MG63 (cell line): ENCODE results near the gene ZBTB16. TPM values are rescaled to one million over a fixed set of nuclear protein-coding genes. Genes with fewer than 3 reads are reported as not detected.

Source experiments
- DNase-seq: peaks from one replicate; pipeline ENCODE4 v3.0.0-alpha.2; 2020
- H3K27me3 ChIP-seq: fragments of 250-450 bp; sonication (Bioruptor Pico); 2 replicates; pipeline ENCODE4 v1.5.1; 2020; ENCODE audit warnings: mild to moderate bottlenecking, moderate library complexity
- H3K36me3 ChIP-seq: fragments of 250-450 bp; sonication (Bioruptor Pico); 2 replicates; pipeline ENCODE4 v1.5.1; 2020; ENCODE audit warnings: mild to moderate bottlenecking, moderate library complexity
- H3K4me3 ChIP-seq: fragments of 250-450 bp; sonication (Bioruptor Pico); 2 replicates; pipeline ENCODE4 v1.5.1; 2020; ENCODE audit warnings: mild to moderate bottlenecking, moderate library complexity
- H3K9me3 ChIP-seq: fragments of 250-450 bp; sonication (Bioruptor Pico); 2 replicates; pipeline ENCODE4 v1.5.1; 2020; ENCODE audit warnings: mild to moderate bottlenecking, moderate library complexity
- total RNA-seq: library from RNA; depleted of rRNA; stranded (reverse); fragments of >200 nt; shearing (Covaris generic); gene quantifications from 2 replicates; pipeline ENCODE4 v1.2.3, GENCODE V29; 2014; ENCODE audit warnings: low replicate concordance

ZBTB16 gene
- total RNA-seq, 1 experiment from 2014 or later = not detected

DNA sequence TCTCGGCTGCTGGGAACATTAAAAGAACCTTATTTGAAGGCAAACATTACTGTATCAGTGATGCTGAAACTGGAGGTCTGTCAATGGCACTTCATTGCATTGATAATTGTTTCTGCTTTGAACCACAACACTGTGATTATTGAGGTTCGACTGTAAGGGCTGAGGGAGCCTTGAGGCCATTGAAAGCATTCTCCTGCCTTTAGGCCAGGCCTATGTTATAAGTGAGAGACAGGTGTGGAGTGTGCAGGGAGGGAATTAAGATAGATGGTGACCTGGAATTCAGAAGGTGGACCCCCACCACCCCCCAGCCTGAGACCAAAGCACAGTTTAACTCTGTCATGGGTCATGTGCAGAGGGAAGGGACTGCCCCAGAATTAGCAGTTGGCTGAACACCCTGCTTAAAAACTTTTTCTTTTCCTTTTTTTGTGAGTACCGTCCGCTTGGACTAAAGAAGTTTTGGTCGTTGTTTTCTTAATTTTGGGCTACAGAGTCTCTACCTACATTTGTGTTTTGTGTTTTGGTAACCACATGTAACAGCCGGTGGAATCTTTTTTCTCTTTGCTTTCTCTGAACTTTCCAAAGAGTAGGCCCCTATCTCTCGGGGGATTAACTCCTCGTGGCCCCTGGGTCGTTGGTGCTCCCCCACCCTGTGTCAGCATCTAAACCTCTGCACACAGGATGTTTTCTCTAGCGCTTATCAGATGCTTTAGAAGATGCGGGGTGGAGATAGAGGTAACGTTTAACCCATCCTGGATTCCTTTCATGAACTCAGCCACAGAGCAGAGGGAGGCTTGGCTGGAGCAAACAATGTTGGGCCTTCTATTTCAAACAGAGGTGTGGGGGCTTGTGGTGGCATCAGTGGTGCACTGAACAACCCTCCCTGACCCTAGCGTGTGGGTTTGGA, 43.7 kb downstream of the ZBTB16 start:
- Histone ChIP-seq H3K4me3 (no peak overlapping the region), H3K27me3 (peaks cover 9% of the 10 kb centered on the region), H3K36me3 (no peaks in the 10 kb centered on the region), H3K9me3 (no peaks in the 10 kb centered on the region)
- no peak for DNase-seq

DNA sequence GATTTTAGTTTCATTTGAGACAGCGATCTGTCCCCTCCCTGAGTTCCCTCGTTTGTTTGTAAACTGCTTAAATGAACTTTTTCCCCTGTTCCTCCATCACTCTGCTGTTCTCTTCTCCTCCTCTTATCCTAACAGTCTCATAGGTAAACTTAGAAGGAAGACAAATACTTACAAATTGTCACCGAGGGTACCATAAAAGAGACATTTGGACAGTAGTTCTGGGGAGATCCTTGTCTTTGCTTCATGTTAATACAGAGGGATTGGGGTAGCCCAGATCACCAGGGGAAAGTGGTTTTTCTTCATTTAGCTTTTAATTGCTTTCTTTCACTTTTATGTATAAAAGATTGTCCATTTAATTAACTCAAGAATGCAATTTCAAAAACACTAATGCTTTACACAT, 46.1 kb downstream of the ZBTB16 start:
- DNase-seq = no peak
- Histone ChIP-seq H3K27me3 (peaks cover 2% of the 10 kb centered on the region), H3K9me3 (no peaks in the 10 kb centered on the region)

GRCh38 chr11:114106047-114106446, 46.5 kb downstream of the ZBTB16 start:
- H3K9me3 ChIP-seq = no peaks in the 10 kb centered on the region
- H3K36me3 ChIP-seq = no peaks in the 10 kb centered on the region
- peaks cover 7% of the 10 kb centered on the region for H3K27me3 ChIP-seq
- H3K4me3 ChIP-seq = no peak overlapping the region
- no peak for DNase-seq

More for the DNA sequence above, 46.1 kb downstream of the ZBTB16 start:
- H3K4me3 ChIP-seq = no peak overlapping the region
- H3K36me3 ChIP-seq = no peaks in the 10 kb centered on the region

DNA sequence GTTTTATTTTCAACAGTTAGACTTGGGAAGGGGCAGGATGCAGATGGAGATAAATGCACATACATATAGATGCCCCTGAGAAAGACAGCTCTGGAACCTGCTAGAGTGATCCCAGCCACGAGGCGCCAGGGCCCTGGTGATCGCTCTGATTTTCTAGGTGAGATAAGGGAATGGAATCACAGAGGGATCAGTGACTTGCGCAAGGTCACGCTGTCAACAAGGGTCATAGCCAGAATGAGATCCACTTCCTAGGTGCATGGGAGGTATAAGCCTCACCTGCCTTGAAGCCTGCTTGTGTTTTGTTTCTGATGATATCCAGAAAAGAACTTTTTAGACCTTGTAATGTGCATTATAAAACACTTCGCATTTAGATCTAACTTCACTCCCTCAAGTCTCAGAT, 47.5 kb downstream of the ZBTB16 start:
- H3K4me3 ChIP-seq = no peak overlapping the region
- DNase-seq = no peak
- H3K36me3 ChIP-seq = no peaks in the 10 kb centered on the region
- peaks cover 13% of the 10 kb centered on the region for H3K27me3 ChIP-seq
- no peaks in the 10 kb centered on the region for H3K9me3 ChIP-seq

GRCh38 chr11:114108501-114109205, 49.1 kb downstream of the ZBTB16 start:
- peaks cover 20% of the 10 kb centered on the region for H3K27me3 ChIP-seq
- no peaks in the 10 kb centered on the region for H3K9me3 ChIP-seq
- no peak for DNase-seq
- no peak overlapping the region for H3K4me3 ChIP-seq
- no peaks in the 10 kb centered on the region for H3K36me3 ChIP-seq

- DNase-seq = no peak
- Histone ChIP-seq H3K36me3 (no peaks in the 10 kb centered on the region), H3K27me3 (peaks cover 28% of the 10 kb centered on the region), H3K4me3 (no peak overlapping the region), H3K9me3 (no peaks in the 10 kb centered on the region)
These were observed 49.9 kb downstream of the ZBTB16 start for GRCh38 chr11:114109206-114110090.

DNA sequence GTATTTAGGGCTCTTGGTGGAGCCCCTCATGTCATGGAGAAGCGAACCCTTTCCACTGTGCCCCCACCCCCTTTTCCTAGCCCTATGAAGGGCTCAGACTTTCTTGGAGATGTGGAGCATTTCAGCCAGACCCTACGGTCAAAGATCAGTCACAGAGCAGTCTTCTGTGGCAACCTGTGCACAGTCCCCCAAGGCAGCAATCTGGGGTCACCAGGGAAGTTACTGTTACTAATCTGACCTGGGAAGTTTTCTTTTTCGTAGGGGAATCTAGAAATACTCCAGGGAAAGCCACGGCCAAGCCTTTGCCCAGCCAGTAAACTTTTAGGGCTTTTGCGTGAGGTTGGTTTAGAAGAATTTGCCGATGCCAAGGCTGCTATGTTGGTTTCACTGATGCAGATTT, 50.6 kb downstream of the ZBTB16 start:
- peaks cover 33% of the 10 kb centered on the region for H3K27me3 ChIP-seq
- no peak for DNase-seq
- H3K36me3 ChIP-seq = no peaks in the 10 kb centered on the region
- H3K4me3 ChIP-seq = no peak overlapping the region
- H3K9me3 ChIP-seq = no peaks in the 10 kb centered on the region

DNA sequence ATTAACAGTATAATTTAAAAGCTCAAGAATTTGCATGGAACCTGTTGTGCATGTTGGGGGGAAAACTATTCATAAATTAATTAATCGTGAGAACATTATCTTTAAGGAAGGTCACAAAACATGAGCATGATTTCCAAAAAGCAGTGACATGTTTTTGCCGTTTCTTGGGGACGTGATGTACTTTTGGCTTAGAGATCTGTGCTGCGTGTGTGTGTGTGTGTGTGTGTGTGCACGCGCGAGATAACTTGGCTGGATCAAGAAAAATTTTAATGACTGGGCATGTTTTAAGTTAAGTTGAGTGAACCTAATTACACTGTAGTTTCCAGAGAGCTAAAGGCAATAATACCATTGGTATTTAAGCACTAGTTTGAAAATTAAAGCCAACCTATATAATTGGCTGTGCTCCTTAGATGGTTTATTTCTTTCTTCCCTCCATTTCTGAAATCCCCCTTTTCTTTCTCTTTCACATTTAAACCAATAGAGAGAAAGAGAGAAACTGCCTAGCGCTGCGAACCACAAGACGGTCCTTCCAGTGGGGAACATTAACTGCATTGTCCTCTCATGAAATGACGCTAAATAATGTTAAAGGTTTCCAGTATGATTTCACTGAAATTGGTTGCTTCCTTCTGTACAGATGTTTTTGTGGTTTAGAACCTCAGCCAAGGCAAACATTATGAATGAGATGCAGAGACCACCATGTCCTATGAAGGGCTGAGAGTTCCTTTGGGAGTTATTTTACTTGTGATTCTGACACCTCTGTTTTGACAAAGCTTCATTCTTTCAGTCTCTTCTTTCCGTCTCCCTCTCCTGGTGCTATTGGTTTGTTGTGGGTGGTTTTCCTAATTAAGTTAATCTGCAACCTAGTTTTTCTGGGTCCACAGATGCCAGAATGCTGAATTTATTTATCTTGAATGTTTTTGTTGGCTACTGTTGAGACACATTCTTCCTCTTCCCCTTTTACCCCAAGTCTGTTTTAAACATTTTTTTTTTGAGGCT, 51.7 kb downstream of the ZBTB16 start:
- Histone ChIP-seq H3K9me3 (no peaks in the 10 kb centered on the region), H3K4me3 (no peak overlapping the region), H3K27me3 (peaks cover 33% of the 10 kb centered on the region), H3K36me3 (no peaks in the 10 kb centered on the region)
- no peak for DNase-seq

DNA sequence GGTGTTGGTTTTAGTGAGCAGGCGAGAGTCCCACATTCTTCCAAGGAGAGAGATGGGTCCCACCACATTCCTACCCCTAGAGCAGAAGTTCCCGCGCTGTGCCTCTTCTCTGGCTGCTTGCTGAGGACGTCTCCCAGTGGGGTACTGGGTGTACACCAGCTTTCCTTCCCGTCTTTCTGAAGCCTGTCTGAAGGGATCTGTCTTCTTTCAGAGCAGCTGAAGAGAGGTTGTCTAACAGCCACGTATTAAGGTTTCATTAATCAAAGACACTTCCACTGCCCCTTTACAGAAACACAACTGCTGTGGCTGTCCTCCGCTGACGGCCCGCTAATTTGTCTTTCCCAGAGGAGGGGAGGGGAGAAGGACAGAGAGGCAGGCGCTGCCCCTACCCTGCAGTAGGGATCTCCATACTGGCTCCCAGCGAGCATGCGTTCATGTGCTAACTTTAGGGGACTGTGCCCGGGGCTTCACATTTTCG, 56.0 kb downstream of the ZBTB16 start:
- H3K27me3 ChIP-seq = peaks cover 38% of the 10 kb centered on the region
- H3K4me3 ChIP-seq = no peak overlapping the region
- DNase-seq = no peak
- H3K9me3 ChIP-seq = no peaks in the 10 kb centered on the region
- H3K36me3 ChIP-seq = no peaks in the 10 kb centered on the region

DNA sequence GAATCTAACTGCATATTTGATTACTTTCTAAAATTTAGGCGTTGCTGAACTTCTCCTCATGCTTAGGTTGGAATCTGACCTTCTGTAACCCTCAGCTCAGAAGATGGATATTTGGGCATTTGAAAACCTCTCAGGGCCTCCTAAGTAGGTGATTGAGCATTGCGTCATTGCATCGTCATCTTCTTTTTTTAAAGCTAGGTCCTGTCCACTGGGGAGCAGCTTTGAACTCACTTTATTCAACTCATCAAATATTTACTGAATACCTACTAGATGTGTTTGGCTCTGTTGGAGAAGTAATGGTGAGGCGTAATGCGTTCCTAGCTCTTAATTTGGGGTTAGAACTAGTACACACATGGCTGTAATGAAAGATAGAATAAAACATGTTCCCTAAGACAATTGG, 56.8 kb downstream of the ZBTB16 start:
- Histone ChIP-seq H3K4me3 (no peak overlapping the region), H3K36me3 (no peaks in the 10 kb centered on the region), H3K9me3 (no peaks in the 10 kb centered on the region), H3K27me3 (peaks cover 29% of the 10 kb centered on the region)
- DNase-seq = no peak

DNA sequence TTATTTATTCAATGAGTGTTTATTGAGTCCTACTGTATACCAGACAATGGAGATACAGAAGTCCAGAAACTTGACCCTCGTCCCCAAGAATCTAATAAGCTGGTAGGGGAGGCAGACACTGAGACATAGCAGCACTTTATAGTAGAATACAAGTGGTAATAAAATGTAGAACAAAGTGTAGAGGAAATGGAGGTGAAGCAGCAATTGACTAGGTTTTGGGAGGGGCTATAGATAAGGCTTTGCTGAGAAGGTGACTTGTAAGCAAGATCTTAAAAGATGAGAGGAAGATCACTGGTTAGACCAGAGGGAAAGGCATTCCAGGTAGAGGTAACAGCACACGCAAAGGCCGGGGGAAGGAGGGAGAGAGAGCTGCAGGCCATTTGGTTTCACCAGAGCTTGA, 57.3 kb downstream of the ZBTB16 start:
- Histone ChIP-seq H3K4me3 (no peak overlapping the region), H3K9me3 (no peaks in the 10 kb centered on the region), H3K36me3 (no peaks in the 10 kb centered on the region), H3K27me3 (peaks cover 25% of the 10 kb centered on the region)
- no peak for DNase-seq

DNA sequence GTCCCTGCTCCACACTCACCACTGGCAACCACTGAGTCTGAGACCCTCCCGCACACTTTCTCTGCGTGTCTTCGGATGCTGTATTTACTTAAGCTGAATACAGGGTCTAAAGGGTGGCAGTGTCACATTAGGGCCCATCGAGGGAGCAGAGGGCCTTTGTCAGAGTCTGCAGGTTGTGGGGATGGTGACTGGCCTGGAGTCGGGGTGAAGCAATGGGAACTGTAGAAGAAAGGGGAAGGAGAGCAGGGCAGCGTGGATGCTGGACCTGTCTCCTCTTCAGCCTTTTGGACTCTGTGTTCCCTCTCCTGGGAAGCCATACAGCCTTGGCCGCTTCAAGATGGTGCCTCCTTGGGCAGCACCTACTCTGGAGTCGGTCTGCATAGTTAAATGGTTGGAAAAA, 61.1 kb downstream of the ZBTB16 start:
- H3K27me3 ChIP-seq = peaks cover 11% of the 10 kb centered on the region
- H3K4me3 ChIP-seq = no peak overlapping the region
- no peak for DNase-seq
- no peaks in the 10 kb centered on the region for H3K9me3 ChIP-seq
- H3K36me3 ChIP-seq = no peaks in the 10 kb centered on the region

GRCh38 chr11:114121138-114121537, 61.6 kb downstream of the ZBTB16 start:
- DNase-seq = no peak
- no peak overlapping the region for H3K4me3 ChIP-seq
- H3K27me3 ChIP-seq = peaks cover 11% of the 10 kb centered on the region
- no peaks in the 10 kb centered on the region for H3K9me3 ChIP-seq
- H3K36me3 ChIP-seq = no peaks in the 10 kb centered on the region

DNA sequence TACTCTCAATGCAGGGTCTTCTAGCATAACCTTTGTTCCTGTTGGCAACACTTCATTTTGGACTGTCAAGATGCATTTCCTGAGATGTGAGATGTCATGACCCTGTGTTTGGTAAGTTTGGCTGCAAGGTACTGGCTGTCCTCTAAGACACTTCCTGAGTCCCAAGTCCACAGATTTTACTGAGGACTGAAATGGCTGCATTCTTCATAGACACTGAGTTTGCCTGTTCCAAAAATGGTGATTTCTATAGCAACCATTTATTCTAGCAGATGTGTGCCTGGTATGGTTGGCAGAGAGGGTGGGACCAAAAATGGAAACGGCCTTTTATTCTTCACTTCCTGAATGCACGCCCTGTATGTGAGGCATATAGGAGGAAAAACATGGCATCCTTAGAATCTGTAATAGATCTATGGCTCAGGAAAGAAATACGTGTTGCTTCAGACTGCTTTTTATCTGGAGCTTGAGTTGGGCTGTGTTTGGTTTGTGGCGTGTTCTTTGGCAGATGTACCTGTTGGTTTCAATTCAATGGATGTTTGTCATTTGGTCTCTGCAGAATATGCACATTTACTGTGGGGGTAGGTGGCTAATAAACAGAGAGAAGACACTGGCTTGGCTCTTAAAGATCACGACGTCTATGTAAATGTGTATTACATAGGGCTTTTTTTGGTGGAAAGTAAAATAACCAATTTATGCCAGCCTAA, 62.4 kb downstream of the ZBTB16 start:
- no peaks in the 10 kb centered on the region for H3K9me3 ChIP-seq
- no peaks in the 10 kb centered on the region for H3K36me3 ChIP-seq
- H3K4me3 ChIP-seq = no peak overlapping the region
- DNase-seq = no peak
- peaks cover 6% of the 10 kb centered on the region; the same call in 1 of the 2 replicates for H3K27me3 ChIP-seq

DNA sequence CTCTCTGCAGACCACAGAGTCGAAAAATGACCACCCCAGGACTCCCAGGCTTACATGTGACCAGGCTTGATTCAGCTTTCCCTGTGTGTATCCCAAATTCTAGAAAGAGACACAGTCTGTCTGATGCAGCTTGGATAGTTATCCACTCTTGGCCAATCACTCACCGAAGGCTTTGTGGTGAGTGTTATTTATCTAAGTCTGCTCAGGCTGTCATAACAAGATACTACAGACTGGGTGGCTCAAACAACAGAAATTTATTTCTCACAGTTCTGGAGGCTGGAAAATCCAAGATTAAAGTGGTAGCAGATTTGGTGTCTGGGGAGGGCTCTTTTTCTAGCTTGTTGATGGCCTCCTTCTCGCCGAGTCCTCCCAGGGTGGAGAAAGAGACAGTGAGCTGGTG, 63.2 kb downstream of the ZBTB16 start:
- H3K4me3 ChIP-seq = no peak overlapping the region
- DNase-seq = no peak
- peaks cover 6% of the 10 kb centered on the region; the same call in 1 of the 2 replicates for H3K27me3 ChIP-seq
- H3K9me3 ChIP-seq = no peaks in the 10 kb centered on the region
- no peaks in the 10 kb centered on the region for H3K36me3 ChIP-seq
